Activated T-cell treated with anti-CD3 and anti-CD28 coated beads, Interleukin-2, amount 50 U/mL, for 72 hours (primary cell): ENCODE data around the gene SLC12A8. TPM values are rescaled to one million over a fixed set of nuclear protein-coding genes. Genes with fewer than 3 reads are reported as not detected.

Experiments
- ATAC-seq, 2 donors: fragments of 150-1000 bp; cut with Tn5 transposase; replicated peaks in 1 of 2; 2 replicates each; pipeline ENCODE4 v1.10.0; 2021; ENCODE audit warnings: moderate library complexity in 2 of 2, mild to moderate bottlenecking in 1 of 2
- DNase-seq, 2 donors: peaks; one replicate each; pipeline ENCODE4 v3.0.0; 2021 to 2022; ENCODE audit warnings: mixed read lengths in 1 of 2
- H3K27ac Mint-ChIP-seq: one replicate; pipeline ENCODE4 v1.8.0; 2022; ENCODE audit warnings: mild to moderate bottlenecking, moderate library complexity, mixed read lengths
- H3K27me3 Mint-ChIP-seq: one replicate; pipeline ENCODE4 v1.8.0; 2022; ENCODE audit warnings: low read depth, mixed read lengths
- H3K36me3 Mint-ChIP-seq, 2 donors: one replicate each; pipeline ENCODE4 v1.8.0; 2022; ENCODE audit warnings: mixed read lengths in 2 of 2, mild to moderate bottlenecking in 1 of 2; ENCODE audit not compliant: insufficient read depth in 2 of 2
- H3K4me1 Mint-ChIP-seq: one replicate; pipeline ENCODE4 v1.8.0; 2022; ENCODE audit warnings: low read depth, mixed read lengths
- H3K4me3 Mint-ChIP-seq, 2 donors: one replicate each; pipeline ENCODE4 v1.8.0; 2022; ENCODE audit warnings: mild to moderate bottlenecking in 2 of 2, mixed read lengths in 2 of 2, moderate library complexity in 2 of 2
- H3K9me3 Mint-ChIP-seq, 2 donors: one replicate each; pipeline ENCODE4 v1.8.0; 2022; ENCODE audit warnings: mixed read lengths in 2 of 2
- total RNA-seq, 2 donors: library from RNA; stranded (reverse); gene quantifications; one replicate each; pipeline ENCODE4 v1.2.3, GENCODE V29; 2022

SLC12A8 gene
- total RNA-seq, 2 donors from 2014 or later: 0.53 to 2.2 TPM

DNA sequence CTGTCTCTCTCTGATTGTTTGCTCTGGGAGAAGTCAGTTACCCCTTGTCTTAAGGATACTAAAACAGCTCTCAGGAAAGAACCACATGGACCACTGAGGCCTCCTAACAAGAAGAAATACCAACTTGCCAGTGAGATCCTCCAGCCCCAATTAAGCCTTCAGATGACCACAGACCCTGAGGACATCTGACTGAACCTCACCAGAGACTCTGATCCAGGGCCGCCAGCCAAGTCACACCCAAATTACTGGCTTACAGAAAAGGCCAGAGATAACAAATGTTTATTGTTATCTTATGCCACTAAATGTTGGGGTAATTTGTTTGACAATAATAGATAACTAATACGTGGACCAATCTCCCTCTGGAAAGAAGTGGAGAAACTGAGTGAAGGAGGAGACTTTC, 40.2 kb downstream of the SLC12A8 start:
- DNase-seq: no peak
- Mint-ChIP-seq H3K27ac (no peak overlapping the region), H3K36me3 (peaks cover 0 to 2% of the 10 kb centered on the region in 2 donors), H3K4me3 (no peak overlapping the region), H3K27me3 (peaks cover 23% of the 10 kb centered on the region), H3K9me3 (no peaks in the 10 kb centered on the region), H3K4me1 (no peaks in the 10 kb centered on the region)
- no peak for ATAC-seq

DNA sequence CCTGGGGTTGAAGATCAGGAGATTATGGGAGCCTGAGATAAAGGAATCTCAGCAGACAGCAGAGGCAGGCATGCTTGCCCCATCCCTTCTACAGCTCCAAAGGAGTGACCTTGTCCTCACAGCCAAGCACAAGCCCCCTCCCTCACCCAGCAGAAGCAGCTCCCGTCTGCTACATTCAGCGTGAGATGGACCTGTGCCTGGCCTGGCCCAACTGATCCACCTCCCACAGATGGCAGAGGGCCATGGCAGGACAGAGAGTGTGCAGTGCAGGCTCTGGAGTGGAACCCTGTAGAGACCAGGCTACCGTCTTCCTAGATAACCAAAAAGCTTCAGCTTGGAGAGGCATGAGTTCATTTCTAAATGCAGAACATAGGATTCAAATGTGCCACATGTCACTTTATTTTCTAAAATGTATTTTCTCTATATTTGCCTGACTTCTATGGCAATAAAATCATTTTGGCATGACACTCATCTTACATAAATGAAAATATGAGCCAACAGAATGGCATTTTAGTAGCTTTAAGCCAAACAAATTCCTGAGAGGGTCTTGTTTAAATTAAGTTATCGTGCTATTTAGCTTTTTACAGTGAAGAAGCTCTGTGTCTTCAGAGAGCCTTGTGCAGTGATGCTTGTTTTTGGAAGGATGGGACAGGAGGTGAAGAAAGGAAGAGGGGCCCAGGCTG, 43.7 kb downstream of the SLC12A8 start:
- Mint-ChIP-seq H3K27me3 (peaks cover 23% of the 10 kb centered on the region), H3K27ac (no peak overlapping the region), H3K36me3 (peaks cover 0 to 2% of the 10 kb centered on the region in 2 donors), H3K4me3 (no peak overlapping the region), H3K9me3 (no peaks in the 10 kb centered on the region), H3K4me1 (no peaks in the 10 kb centered on the region)
- DNase-seq (no peak), ATAC-seq (no peak)

DNA sequence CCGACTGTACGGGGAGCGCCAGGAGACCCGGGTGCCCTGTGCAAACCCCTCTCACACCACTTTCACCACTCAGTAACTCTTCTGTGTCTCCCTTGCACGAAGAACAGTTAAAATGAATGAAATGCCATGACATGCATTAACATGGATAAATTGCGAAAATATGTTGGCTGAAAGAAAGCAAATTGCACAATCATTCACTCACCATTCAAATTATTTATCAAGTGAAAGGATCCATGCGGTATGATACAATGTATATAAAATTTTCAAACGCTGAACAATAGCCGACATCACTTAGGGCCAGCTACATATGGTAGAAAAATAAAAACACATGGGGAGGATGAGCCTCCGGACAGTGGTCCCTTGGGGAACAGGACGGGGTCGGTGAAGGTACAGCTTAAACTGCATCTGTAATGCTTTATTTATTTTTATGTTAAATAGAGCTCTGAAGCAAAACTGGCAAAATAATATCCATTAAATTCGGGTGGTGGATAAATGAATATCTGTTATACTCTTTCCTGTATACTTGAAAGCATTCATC, 45.9 kb downstream of the SLC12A8 start:
- Mint-ChIP-seq H3K27ac (no peak overlapping the region), H3K4me3 (no peak overlapping the region), H3K9me3 (no peaks in the 10 kb centered on the region), H3K4me1 (no peaks in the 10 kb centered on the region), H3K36me3 (no peaks in the 10 kb centered on the region), H3K27me3 (peaks cover 29% of the 10 kb centered on the region)
- DNase-seq: no peak
- no peak for ATAC-seq

- Mint-ChIP-seq H3K4me3 (no peak overlapping the region), H3K27ac (no peak overlapping the region), H3K36me3 (no peaks in the 10 kb centered on the region), H3K9me3 (no peaks in the 10 kb centered on the region), H3K27me3 (peaks cover 32% of the 10 kb centered on the region), H3K4me1 (no peaks in the 10 kb centered on the region)
- no peak for DNase-seq
- no peak for ATAC-seq
These were observed 46.5 kb downstream of the SLC12A8 start for GRCh38 chr3:125165948-125166553.

GRCh38 chr3:125165189-125165947, 47.2 kb downstream of the SLC12A8 start:
- peaks cover 36% of the 10 kb centered on the region for H3K27me3 Mint-ChIP-seq
- no peaks in the 10 kb centered on the region for H3K4me1 Mint-ChIP-seq
- DNase-seq (no peak), ATAC-seq (no peak)
- no peaks in the 10 kb centered on the region for H3K9me3 Mint-ChIP-seq
- no peak overlapping the region for H3K27ac Mint-ChIP-seq
- no peaks in the 10 kb centered on the region for H3K36me3 Mint-ChIP-seq
- no peak overlapping the region for H3K4me3 Mint-ChIP-seq

- H3K4me3 Mint-ChIP-seq: no peak overlapping the region
- H3K4me1 Mint-ChIP-seq: no peaks in the 10 kb centered on the region
- no peak overlapping the region for H3K27ac Mint-ChIP-seq
- DNase-seq (no peak), ATAC-seq (no peak)
- no peaks in the 10 kb centered on the region for H3K36me3 Mint-ChIP-seq
- H3K27me3 Mint-ChIP-seq: peaks cover 27% of the 10 kb centered on the region
- H3K9me3 Mint-ChIP-seq: no peaks in the 10 kb centered on the region
These were observed 48.6 kb downstream of the SLC12A8 start for GRCh38 chr3:125163739-125164601.

- peaks cover 29% of the 10 kb centered on the region for H3K27me3 Mint-ChIP-seq
- no peak for ATAC-seq
- no peaks in the 10 kb centered on the region for H3K9me3 Mint-ChIP-seq
- no peak overlapping the region for H3K27ac Mint-ChIP-seq
- H3K4me3 Mint-ChIP-seq: no peak overlapping the region
- no peak for DNase-seq
- H3K36me3 Mint-ChIP-seq: no peaks in the 10 kb centered on the region
- no peaks in the 10 kb centered on the region for H3K4me1 Mint-ChIP-seq
These were observed 50.8 kb downstream of the SLC12A8 start for GRCh38 chr3:125161607-125162219.

DNA sequence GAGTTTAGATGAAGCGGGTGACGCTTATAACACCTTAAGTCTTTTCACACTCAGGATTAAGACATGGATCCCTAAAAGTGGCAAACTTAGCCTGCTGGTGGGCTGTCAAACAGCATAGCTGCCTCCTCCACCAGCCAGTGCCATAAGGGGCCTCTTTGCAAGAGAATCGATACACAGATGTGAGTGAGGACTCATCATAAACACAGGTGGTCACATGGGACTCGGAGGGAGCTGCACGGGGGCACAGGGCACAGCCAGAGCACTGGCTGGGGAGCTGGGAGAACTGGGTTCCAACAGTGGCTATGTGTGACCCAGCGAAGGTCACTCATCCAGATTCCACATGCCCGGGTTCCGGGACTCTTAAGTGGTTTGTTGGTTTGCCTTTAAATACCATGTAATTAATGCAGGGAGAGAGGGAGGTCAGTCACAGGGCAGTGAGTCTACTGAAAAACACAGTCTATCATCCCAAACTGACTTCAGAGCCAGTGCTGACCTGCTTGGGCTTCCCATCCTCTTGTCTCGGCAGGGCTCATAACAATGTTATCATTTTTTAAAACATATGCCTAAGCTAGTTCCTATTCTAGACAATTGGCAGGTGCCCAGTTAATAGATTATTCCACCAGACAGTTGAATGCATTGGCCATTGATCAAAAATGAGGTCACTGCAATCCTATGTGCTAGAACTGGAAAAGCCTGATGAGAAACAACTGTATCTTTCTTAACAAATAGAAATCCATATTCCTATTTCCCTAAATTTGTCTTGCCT, 51.8 kb downstream of the SLC12A8 start:
- H3K9me3 Mint-ChIP-seq: no peaks in the 10 kb centered on the region
- no peak for ATAC-seq
- no peaks in the 10 kb centered on the region for H3K4me1 Mint-ChIP-seq
- no peaks in the 10 kb centered on the region for H3K36me3 Mint-ChIP-seq
- no peak overlapping the region for H3K27ac Mint-ChIP-seq
- H3K27me3 Mint-ChIP-seq: peaks cover 29% of the 10 kb centered on the region
- no peak for DNase-seq
- no peak overlapping the region for H3K4me3 Mint-ChIP-seq

DNA sequence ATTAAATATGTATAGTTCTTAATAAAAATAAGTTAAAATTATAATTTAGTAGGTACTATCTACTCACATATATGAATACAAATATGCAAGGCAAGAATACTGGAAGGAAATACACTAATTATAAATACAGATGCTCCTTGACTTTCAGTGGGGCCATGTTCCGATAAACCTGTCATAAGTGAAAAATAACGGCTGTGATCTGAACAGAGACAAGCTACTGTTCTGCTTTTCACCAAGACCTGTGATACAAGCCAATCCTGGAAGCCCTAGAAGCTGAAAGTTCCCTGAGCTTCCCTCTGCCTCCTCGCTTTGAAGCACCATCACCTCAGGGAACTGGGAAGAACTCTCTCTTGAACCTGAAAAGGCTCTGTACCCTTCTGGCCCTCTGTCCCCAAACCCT, 55.4 kb downstream of the SLC12A8 start:
- H3K27ac Mint-ChIP-seq: no peak overlapping the region
- no peaks in the 10 kb centered on the region for H3K36me3 Mint-ChIP-seq
- ATAC-seq: no peak
- H3K9me3 Mint-ChIP-seq: no peaks in the 10 kb centered on the region
- H3K4me1 Mint-ChIP-seq: peaks cover 8% of the 10 kb centered on the region
- DNase-seq: no peak
- H3K4me3 Mint-ChIP-seq: no peak overlapping the region
- peaks cover 42% of the 10 kb centered on the region for H3K27me3 Mint-ChIP-seq

GRCh38 chr3:125156456-125156855, 56.1 kb downstream of the SLC12A8 start:
- Mint-ChIP-seq H3K4me3 (no peak overlapping the region), H3K27ac (no peak overlapping the region), H3K36me3 (no peaks in the 10 kb centered on the region), H3K4me1 (peaks cover 8% of the 10 kb centered on the region), H3K27me3 (peaks cover 35% of the 10 kb centered on the region), H3K9me3 (no peaks in the 10 kb centered on the region)
- DNase-seq (no peak), ATAC-seq (no peak)

GRCh38 chr3:125154800-125155269, 57.7 kb downstream of the SLC12A8 start:
- H3K4me3 Mint-ChIP-seq: peak overlapping the region; percentile 32 to 56
- H3K4me1 Mint-ChIP-seq: peaks cover 8% of the 10 kb centered on the region
- peaks cover 30% of the 10 kb centered on the region for H3K27me3 Mint-ChIP-seq
- no peaks in the 10 kb centered on the region for H3K36me3 Mint-ChIP-seq
- H3K9me3 Mint-ChIP-seq: no peaks in the 10 kb centered on the region
- DNase-seq (peak; percentile 29 to 39), ATAC-seq (peak; percentile 31 to 45)
- no peak overlapping the region for H3K27ac Mint-ChIP-seq

GRCh38 chr3:125154110-125154509, 58.4 kb downstream of the SLC12A8 start:
- peaks cover 8% of the 10 kb centered on the region for H3K4me1 Mint-ChIP-seq
- peaks cover 37% of the 10 kb centered on the region for H3K27me3 Mint-ChIP-seq
- H3K27ac Mint-ChIP-seq: no peak overlapping the region
- H3K4me3 Mint-ChIP-seq: no peak overlapping the region
- no peaks in the 10 kb centered on the region for H3K36me3 Mint-ChIP-seq
- ATAC-seq: no peak
- DNase-seq: no peak
- H3K9me3 Mint-ChIP-seq: no peaks in the 10 kb centered on the region
